T-helper 9 cell (primary cell): ENCODE data around the gene OSM.

Experiments used
- DNase-seq: peaks from one replicate; pipeline ENCODE4 v3.0.0-alpha.2; 2020
- total RNA-seq, 2 donors: gene quantifications; one replicate each; lab custom pipeline; 2026; lab: John Stamatoyannopoulos, UW

The OSM gene
- 27.1 to 58.6 reads per million in 2 donors for total RNA-seq

DNA sequence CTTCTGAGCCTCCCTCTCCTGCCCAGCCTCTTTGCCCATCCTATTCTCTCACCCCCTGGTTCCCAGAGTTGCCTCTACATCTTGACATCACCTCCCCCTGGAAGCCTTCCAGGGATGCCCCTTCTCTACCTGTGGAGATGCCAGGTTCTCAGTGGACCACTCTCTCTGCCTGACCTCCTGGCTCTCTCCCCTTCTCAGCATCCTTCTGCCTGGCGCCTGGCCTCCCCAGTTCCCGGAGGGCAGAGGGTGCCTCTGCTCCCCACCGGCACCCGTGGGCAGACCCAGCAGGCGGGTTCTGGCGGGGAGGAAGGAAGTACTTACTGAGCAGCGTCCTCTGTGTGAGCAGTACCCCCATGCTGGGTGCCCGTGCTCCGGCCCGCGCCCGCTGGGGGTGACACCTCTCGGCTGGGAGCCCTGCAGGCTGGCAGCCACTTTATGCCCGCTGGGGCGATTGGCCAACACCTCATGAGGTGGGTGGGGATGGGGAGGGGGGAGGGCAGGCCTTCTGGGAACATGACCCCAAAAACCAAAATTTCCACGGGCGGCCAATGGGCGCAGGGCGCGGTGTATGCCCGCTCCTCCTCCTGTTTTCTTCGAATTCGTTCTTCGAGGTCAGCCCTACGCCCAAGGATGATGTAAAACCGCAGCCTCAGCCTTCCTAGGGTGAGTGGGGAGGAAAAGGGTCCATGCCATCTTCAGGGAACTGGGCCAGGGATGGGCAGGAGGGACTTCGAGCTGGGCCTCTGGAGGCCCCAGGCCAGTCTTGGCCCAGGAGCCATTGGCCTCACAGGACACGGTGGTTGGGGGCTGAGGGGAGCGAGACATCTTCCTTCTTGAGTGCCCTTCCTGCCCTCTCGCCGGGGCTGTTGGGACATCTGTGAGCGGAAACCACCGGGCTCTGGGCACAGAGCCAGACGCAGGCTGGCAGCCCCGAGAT lies at the start of gene OSM:
Gene OSM, minus strand, starts transcription at position 407 of the 937 bp plus-strand sequence. Its CDS starts 52 bp downstream, at position 355.
- DNase-seq = peak; percentile 55

DNA sequence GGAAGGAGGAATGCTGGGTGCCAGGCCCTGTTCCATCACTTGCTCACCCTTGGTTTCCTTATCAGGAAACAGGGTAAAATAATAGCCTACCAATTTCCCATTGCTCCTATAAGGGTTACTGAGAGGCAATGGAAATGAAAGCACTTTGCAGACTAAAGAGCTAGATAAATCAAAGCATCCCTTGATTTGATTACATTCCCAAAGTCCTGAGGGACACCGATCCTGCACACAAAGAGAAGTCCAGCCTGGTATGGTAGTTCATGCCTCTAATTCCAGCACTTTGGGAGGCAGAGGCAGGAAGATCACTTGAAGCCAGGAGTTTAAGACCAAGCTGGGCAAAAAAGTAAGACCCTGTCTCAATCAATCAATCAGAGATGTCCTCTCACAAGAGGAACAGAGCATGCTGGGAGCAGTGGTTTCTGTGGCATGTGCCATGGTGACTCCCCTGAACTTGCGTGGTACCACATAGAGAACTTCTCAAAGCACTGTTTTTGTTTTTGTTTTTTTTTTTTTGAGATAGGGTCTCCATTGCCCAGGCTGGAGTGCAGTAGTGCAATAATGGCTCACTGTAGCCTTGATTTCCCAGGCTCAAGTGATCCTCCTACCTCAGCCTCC lies 49.4 kb upstream of the OSM start:
- no peak for DNase-seq

DNA sequence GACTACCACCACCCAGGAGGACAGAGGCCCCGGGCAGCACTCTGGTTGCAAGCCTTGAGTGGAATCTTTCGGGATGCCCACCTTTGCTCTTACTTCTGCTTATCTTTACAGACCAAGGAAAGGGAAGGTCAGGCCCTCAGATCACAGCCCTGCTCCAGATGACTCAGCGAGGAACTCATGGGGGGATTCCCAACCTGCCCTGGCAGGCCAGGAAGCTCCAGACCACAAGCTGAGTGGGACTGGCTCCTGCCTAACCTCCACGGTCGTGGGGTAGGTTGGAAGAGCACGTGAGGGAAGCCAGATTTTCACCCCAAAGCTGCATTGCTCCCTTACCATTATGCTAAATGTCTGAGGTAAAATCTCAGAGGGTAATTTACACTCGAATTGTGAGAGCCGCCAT lies 48.3 kb upstream of the OSM start:
- DNase-seq = peak; percentile 42

DNA sequence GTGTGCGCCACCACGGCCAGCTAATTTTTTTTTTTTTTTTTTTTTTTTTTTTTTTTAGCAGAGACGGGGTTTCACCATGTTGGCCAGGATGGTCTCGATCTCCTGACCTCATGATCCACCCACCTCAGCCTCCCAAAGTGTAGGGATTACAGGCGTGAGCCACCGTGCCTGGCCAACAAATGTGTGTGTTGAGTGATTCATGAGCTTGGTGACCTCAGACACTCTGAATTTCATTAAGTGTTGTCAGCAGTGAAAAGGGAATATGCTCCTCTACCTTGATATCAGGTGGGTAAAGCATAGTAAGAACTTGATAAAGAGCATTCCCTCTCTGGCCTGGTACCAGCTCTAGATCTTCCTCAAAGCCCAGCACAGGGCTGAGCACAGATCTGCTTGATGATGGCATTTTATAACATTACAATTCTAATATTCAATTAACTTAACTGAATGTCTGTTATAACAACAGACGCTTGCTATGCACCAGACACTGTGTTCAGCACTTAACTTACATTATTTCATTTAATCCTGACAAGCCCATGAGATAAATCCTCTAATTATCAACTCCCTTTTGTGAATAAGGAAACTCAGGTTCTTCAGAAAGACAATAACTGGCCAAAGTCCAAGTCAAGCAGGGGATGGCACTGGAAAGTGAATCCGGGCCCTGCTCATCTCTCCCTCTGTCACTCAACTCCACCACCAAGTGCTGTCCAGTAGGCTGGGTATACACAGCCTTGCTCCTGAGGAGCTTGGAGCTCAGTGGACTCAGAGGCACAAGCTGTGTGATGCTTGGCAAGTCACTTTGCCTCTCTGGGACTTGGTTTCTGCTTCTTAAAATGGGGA lies 47.1 kb upstream of the OSM start:
- no peak for DNase-seq

DNA sequence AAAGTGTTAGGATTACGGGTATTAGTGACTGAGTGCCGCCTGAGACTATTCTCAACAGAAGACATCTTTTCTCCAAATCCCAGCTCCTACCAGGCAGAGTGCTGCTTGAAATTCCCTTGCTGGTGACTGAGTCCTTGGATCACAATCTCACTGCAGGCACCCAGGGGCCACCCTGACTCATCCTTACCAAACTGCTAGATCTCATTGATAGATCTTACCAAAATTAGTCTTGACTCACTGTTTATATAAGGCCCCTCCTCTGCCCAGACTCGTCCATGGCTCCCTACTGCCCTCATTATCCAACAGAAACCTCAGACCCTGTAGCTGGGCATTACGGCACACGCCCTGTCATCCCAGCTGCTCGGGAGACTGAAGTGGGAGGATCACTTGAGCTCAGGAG lies 45.4 kb upstream of the OSM start:
- no peak for DNase-seq

DNA sequence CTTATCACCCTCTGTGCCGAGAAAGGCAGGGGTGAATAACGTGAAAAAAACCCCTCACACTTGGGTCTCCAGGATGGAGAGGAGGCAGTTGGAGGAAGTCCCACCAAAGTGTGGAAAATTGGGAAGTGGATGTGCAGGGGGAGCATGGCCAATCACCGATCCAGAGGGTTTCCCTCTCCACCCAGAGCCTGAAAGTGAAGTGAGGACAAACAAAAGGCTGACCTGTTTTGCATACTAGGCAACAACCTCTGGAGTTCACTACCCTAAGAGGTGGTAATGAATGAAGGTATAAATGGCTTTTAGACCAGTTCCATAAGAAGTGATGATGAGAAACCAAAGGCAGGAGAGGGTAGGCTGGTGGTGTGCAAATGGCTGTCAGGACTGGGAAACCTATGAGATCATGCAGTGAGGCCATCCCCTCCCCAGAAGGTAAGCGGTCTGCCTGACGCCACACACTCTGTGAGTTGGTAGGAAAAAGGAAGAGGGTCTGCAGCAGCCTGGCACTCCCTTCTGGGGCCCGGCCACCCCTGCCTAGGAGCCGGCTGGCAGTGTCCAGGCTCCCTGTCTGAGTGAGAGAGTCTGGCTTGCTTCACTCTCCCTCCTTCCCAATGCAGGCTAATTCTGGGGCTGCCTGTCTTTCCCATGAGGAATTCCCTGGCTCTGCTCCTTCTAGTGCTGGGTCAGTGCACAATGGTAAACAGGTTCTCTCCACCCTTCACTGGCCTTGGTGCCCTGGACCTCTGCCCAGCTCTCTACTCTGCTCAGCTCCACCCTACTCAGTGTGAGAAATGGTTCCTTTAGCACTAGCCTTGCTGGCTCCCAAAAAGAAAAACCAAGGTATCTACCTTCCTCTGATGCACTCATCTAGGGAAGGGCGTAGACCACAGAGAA lies 44.5 kb upstream of the OSM start:
- DNase-seq = no peak

DNA sequence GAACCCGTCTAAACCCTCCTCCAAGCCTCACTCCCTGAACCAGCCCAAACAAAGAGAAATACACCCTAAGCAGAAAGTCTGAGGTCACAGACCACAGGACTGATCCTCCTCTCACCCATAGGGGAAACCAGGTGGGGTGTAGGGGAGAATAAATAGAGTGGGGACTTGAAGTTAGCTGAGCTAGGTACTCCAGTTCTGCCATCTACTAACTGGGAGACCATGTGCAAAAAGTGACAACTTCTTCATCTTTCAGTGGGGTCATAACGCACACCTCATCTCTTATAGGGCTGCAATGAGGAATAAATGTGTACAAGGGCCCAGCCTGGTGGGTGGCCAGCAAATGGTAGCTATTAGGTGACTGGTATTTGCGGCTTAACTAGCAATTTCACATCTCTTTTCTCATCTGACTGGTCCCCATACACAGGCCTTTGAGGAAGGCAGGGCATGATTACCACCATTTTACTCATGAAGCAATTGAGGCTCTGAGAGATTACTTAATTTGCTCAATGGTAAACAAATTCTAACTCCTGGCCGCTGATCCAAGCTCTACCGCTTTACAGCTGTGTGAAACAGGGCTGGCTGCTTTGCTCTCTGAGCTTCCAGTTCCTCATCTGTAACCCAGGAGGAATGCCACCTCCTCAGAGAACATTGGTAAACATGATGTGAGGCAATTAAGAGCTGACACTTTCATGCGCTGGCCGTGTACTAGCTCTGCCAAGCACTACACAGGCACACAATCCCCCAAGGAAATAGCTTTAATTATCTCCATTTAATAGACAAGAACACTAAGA lies 43.5 kb upstream of the OSM start:
- DNase-seq = no peak

DNA sequence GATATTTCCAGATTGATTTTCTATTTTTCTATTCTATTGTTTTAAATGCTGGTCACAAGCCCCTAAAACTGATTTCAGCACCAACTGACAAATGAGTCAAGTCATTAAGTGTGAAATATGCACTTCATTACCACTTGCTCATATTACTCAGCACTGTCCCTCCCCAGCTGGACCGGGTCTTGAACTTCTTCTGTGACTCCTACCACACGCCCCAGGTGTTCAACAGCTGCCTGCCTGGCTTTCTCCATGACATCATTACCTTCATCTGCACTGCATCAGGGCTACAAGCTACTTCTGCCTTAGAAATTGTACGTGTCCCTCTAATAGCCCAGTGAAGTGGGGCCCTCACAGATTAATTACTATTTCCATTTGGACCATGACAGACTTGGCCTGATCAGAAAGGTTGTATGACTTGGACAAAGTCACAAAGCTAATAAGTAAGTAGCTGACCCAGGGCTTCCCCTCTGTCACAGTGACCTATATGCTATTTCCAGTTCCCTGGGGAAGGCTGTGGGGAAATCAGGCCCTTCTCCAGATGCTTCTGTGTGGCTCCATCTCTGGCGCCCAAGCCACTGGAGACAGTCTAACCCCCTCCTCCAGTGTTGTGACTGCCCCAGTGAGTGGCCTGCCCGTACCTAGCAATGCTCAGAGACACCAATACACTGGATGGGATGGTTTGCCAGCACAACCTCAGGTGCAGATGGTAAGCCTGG lies 42.0 kb upstream of the OSM start:
- no peak for DNase-seq

DNA sequence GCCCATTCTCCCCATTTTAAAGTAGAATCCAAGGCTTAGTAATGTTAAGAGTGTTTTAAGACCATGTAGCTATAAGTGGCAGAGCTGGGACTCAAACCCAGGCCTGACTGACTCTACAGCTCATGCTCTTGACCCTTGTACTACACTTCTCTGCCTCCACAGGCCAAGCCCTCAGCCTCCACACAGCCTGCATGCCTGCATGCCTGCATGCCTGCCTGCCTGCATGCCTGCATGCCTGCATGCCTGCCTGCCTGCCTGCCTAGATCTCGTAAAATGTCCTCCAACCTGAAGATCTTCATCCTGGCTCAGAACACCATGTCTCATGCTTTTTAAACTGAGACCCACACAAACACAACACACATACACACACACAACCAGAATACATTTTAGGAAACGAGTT lies 41.4 kb upstream of the OSM start:
- DNase-seq = no peak

DNA sequence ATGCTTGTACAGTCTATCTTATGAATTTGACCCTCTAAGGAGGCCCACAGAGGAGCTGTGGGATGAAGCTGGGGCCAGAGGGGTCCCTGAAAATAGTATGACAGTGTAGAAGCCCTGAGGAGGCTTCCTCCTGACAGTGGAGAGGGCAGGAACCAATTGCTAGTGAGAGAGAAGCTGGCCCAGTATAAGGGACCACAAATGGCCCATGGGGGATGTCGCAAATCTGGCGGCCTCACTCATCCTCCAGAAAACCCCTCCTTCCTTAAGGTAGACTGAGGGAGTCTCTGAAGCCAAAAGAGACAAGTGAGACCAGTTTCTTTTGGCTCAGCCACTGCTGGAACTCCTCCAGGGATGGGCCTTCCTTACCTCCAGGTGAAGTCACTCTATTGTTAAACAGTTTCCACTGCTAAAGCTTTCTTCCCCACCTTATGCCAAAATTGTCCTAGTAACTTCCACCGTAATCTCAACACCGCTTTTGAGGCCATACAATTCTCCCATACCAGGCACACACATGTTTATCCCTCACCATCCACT lies 40.5 kb upstream of the OSM start:
- no peak for DNase-seq

DNA sequence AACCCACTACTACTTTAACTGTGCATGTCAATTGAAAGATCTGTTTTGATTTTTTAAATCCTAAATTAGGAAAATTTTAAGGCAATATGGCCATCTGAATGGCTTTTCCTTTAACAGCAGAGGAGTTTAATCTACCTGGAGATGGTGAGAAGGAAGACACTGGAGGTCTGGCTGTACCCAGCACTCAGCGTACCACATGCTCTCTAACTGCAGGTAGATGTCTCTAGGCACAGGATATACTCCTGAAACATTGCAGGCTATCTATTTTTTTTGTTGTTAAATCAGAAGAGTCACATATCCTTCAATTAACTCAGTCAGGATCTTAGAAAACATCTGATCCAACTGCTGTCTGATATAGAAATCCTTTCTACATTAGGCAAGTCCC lies 40.0 kb upstream of the OSM start:
- DNase-seq = no peak

DNA sequence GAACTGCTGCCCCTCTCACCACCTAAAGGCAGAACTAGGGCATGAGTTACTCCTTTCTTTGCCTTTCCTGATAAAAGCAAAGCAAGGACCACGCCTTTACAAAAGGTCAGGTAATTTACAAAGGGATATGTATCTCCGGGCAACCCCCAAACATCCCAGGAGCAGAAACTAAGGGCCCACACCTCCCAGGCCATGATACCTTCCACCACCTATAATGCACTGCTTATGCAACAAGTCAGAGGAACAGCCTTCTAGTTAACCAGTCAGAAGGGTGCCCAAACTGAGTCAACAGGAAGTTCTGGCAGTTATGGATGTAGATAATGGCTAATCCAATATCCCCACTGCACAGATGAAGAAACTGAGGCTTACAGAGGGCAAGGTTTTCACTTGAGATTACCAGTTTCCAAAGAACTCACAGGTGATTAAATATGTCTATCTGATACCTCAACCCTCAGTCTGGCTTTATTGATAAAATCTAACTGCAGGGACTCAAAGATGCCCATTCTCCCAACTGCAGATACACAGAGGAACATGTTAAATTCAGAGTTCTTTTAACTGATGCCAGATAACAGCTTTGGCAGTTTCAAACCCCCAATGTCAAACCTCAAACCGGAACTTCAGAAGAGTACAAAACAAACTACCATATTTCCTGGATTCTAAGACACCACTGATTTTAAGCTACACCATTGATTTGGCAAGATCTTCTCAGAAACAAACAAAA lies 39.4 kb upstream of the OSM start:
- no peak for DNase-seq

DNA sequence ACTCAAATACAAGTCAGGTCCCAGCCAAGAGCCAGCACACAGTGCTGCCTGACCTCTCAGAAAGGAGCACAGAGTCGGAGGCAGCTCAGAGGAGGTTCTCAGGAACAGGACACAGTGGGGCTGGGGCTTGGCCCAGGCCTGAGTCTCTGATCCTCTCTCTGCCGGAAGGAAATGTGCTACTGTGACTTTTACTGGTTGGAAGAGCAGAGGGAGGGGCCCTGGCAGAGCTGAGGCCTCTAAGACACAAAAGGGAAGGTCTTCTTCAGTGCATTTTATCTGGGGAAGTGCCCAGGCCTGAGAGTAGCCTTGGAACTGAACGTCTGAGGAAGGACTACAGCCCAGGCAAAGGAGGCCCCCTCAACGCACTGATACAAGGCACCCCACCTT lies 38.9 kb upstream of the OSM start:
- peak; percentile 33 for DNase-seq

DNA sequence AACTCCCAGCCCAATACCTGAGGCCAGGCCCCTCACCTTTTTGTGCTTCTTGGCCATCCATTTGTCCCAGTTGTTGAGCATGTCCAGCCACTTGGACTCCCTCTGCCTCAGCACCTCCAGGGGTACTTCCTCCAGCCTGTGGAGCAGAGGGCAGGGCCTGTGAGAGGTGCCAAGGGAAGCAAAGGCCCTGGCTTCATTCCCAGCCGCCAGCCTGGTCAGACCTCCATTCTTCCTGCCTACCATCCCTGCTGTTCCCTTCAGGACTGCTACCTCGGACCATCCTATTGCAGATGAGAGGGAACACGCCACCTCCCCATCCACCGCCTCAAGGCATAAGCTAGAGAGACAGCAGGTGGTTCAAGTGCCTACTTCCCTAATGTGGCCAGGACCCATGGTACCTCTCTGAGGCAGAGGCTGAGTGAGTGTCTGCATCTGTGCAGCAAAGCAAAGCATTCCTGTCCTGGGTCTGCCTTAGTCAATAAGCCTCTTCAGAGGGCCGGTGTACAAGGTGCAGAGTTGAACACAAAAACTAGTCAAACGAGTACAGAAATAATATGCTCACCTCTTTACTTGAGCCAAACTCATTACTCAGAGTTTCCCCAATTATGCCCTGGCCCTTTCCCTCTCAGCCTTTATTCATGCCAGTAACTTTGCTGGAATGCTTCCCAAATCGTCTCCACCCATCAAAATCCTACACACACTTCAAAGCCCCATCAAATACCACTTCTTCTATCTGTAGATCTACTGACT lies 38.0 kb upstream of the OSM start:
- DNase-seq = no peak

DNA sequence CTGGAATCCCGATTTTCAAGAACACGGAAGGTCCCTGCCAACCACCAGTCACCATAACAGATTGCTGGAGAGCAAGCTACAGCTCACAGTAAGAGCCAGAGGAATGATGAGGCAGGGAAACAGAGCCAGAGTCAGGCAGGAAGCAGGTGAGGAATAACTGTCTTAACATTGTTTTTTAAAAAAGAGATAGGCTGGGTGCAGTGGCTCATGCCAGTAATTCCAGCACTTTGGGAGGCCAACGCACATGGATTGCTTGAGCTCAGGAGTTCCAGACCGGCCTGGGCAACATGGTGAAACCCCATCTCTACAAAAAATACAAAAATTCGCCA lies 36.1 kb upstream of the OSM start:
- DNase-seq = no peak

DNA sequence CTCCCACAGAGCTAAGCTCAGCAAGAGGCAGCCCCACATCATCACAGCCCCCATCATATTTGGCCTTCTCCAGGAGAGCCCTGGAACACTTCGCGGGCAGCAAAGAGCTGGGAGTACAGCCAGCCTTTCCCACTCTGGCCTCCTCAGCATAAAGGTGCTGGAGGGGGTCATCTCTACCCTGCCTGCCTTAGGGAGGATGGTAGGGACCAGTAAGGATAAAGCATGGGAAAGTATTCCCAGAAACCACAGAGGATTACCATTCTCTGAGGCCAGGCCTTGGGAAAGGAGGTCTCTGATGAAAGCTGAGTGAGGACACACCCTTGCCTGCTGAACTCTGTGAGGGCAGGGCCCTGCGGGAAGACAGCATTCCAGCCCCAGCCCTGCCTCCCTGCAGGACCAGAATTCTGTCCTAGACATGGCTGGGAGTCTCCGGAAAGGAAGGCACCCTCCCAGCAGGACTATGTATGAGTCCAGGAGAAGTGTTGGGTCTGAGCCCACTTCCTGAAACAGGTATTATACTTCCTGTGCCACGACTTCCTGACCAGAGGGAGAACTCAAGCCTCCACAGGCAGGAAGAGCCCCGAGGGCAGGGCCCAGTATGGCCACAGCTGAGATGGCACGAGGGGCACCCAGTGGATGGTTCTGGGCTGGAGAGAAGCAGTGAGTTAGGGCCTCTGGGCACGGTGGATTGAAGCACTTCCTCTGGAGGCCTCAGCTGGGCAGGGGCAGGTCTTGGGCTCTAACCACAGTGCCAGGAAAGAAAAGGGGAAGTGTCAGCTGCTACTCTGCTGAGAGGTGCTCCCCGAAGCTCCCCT lies 35.6 kb upstream of the OSM start:
- DNase-seq = no peak

DNA sequence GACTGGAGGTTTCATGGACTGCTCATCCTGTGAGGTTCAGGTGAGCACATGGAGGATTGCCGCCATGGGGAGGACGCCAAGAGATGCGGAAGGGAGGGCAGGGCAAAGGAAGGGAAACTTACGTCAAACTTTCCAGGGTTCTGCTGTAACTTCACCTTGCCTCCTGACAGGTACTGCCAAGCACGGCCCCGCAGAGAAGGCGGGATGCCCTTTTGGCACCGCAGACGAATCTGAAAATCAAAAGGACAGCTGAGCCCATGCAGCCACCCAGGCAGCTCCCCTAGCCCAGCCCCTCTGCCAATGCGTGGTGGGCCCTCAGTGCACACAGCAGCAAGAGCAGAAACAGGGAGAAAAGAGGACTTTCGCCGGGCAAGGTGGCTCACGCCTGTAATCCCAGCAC lies 32.7 kb upstream of the OSM start:
- no peak for DNase-seq

DNA sequence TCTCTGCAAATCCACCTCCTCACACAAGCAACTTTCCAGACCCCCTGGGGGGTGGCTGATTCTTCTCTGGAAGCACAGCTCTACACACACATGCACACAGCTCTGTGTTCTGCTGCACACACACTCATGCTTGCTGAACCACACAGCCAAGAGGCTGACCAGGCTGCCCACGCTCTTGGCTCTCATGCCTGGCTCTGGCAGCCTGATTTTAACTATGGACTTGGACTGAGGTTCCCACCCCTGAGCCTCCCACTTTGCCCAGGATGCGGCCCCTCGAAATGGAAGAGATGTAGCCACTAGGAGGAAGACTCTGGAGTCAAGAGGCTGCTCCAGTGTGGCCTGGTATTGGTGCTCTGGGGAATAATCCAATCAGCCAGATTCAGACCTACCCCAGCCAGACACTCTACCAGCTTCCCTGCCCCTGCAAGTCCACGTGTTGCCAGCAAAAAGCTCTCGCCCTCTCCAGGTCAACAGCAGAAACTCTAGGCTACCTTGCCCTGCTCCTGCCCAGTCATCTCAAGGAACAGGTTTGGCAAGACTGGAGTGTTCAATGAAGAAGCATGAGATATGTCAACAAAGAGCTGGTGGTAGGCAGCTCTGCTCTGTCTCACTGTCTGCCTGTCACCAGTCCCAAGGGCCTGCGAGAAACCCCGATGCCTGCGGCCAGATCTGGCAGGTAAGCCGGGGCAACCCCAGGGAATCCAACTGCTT lies 31.5 kb upstream of the OSM start:
- DNase-seq = no peak
